GM10266 (cell line): ENCODE results near the gene TEX101.
"Not testable (repeated sequence)": the region's sequence is repeated elsewhere in the genome, so short reads cannot be mapped to it uniquely, and the experiment has no call there.

Experiments used
- DNase-seq: peaks from one replicate; pipeline ENCODE4 v3.0.0; 2012; ENCODE audit errors: extremely low spot score
- TF ChIP-seq, protein P1 (sequence below): IDR thresholded peaks from 2 replicates; pipeline ENCODE4 v1.5.1; 2012; ENCODE audit warnings: mild to moderate bottlenecking, low read depth; ENCODE audit not compliant: control insufficient read depth, insufficient read depth; ENCODE audit errors: missing control alignments

TEX101 gene

DNA sequence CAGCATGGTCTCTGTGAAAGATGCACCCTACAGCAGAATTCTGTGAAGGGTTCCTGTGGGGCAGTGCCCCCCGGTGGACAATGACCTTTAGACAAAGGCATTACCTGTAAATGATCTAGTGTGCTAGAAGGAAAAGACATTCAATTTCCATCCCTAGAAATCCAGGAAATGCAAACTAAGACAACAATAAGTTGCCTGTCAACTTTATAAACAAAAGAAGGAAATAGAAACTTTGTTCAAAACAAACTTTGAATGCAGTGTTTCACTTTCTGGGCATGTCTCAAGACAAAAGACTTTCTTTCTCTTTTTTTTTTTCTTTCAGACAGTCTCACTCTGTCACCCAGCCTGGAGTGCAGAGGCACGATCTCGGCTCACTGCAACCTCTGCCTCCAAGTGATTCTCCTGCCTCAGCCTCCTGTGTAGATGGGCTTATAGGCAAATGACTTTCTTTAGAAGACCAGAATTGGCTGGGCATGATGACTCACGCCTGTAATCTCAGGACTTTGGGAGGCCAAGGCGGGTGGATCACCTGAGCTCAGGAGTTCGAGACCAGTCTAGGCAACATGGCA lies 15.5 kb downstream of the TEX101 start:
- DNase-seq = no peak
- TF ChIP-seq, protein P1, sequence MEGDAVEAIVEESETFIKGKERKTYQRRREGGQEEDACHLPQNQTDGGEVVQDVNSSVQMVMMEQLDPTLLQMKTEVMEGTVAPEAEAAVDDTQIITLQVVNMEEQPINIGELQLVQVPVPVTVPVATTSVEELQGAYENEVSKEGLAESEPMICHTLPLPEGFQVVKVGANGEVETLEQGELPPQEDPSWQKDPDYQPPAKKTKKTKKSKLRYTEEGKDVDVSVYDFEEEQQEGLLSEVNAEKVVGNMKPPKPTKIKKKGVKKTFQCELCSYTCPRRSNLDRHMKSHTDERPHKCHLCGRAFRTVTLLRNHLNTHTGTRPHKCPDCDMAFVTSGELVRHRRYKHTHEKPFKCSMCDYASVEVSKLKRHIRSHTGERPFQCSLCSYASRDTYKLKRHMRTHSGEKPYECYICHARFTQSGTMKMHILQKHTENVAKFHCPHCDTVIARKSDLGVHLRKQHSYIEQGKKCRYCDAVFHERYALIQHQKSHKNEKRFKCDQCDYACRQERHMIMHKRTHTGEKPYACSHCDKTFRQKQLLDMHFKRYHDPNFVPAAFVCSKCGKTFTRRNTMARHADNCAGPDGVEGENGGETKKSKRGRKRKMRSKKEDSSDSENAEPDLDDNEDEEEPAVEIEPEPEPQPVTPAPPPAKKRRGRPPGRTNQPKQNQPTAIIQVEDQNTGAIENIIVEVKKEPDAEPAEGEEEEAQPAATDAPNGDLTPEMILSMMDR = peak; percentile 28

DNA sequence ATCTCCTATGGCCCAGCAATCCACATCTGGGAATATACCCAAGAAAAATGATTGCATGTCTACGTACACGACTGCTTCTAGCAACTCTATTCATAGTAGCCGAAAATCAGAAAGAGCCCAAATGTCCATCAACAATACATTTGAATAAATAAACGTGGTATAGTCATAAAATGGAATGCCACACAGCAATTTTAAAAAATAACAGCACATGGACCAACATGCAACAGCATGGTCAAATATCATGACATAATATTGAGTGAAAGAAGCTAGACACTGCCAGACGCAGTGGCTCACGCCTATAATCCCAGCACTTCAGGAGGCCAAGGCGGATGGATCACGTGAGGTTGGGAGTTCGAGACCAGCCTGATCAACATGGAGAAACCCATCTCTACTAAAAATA lies 16.3 kb downstream of the TEX101 start:
- TF ChIP-seq, protein P1 = no peak
- DNase-seq = no peak

DNA sequence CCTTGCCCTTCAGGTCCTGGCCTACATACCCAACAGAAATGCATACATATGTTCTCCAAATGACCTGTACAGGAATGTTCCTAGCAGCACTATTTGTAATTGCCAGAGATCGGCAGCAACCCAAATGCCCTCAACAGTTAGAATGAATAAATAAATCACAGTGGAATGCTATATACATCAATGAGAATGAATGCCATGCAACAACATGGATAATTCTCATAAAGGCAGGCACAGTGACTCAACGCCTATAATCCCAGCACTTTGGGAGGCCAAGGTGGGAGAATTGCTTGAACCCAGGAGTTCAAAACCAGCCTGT lies 18.6 kb downstream of the TEX101 start:
- TF ChIP-seq, protein P1 = no peak
- no peak for DNase-seq

DNA sequence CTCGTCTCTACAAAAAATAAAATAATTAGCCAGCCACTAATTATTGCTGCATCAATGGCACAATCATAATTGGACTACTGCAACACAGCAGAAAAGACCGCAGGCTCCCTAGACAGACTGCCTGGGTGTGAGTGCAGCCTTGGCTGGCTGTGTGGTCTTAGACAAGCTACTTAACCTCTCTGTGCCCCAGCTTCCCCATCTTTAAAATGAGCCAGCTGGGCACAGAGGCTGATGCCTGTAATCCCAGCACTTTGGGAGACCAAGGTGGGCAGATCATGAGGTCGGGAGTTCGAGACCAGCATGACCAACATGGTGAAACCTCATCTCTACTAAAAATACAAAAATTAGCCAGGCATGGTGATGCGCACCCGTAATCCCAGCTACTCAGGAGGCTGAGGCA lies 19.0 kb downstream of the TEX101 start:
- TF ChIP-seq, protein P1 = no peak
- no peak for DNase-seq

DNA sequence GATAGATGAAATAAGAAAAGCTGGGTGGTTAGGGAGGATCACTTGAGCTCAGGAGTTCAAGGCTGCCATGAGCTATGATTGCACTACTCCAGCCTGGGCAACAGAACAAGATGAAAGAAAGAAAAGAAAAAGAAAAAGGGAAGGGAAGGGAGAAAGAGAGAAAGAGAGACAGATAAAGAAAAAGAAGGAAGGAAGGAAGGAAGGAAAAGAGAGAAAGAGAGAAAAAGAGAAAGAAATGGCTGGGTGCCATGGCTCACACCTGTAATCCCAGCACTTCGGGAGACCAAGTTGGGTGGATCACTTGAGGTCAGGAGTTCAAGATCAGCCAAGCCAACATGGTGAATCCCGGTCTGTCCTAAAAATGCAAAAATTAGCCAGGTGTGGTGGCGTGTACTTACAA lies 21.1 kb downstream of the TEX101 start:
- DNase-seq = no peak
- TF ChIP-seq, protein P1 = no peak

DNA sequence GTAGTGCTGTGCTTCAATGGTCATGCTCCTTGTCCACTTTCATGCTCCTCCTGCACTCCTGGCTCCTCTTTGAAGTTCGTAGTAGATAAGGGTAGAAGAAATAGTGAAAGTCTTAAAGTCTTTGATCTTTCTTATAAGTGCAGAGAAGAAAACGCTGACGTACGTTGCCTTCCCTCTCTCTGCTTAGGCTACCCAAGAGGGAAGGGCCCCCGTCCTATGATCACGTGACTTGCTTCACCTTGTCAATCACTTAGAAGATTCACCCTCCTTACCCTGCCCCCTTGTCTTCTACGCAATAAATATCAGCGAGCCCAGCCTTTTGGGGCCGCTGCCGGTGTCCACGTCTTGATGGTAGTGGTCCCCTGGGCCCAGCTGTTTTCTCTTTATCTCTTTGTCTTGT lies 22.6 kb downstream of the TEX101 start:
- not testable (repeated sequence) for DNase-seq

DNA sequence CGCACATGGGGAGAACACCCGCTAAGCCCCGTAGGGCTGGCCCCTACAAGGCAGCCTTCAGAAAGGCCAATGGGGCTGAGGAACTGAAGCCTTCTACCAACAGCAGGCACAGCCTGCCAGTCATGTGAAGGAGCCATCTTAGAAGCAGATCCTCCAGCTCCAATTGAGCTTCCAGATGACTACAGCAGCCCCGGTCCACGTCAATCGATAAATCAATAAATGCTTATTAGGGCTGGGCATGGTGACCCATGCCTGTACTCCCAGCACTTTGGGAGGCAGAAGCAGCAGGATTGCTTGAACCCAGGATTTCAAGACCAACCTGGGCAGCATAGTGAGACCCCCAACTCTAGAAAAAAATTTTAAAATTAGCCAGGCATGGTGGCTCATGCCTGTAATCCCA lies 23.0 kb downstream of the TEX101 start:
- TF ChIP-seq, protein P1 = no peak

More for the DNA sequence above, 23.0 kb downstream of the TEX101 start:
- no peak for DNase-seq
